ENCODE measurements around the gene PARP16.

DNA sequence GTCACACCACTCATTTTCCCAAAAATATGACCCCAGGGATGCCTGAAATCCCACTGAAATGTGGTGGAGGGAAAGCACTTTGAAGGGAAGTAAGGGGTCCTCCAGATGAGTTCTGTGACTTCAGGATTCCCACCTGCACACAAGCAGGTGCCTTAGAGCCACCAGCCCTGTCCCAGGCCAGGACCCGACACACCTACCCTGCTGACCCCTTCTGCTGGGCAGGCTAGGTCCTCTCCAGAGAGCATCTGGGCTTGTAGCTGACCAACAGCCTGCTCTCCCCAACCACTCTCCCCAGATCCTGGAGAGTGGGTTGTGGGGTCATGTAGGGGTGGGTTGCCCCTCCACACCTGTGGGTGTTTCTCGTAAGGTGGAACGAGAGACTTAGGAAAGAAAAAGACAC, 60.5 kb downstream of the PARP16 start:
- TF ChIP-seq, protein P1, sequence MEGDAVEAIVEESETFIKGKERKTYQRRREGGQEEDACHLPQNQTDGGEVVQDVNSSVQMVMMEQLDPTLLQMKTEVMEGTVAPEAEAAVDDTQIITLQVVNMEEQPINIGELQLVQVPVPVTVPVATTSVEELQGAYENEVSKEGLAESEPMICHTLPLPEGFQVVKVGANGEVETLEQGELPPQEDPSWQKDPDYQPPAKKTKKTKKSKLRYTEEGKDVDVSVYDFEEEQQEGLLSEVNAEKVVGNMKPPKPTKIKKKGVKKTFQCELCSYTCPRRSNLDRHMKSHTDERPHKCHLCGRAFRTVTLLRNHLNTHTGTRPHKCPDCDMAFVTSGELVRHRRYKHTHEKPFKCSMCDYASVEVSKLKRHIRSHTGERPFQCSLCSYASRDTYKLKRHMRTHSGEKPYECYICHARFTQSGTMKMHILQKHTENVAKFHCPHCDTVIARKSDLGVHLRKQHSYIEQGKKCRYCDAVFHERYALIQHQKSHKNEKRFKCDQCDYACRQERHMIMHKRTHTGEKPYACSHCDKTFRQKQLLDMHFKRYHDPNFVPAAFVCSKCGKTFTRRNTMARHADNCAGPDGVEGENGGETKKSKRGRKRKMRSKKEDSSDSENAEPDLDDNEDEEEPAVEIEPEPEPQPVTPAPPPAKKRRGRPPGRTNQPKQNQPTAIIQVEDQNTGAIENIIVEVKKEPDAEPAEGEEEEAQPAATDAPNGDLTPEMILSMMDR (IDR thresholded peaks at IDR 0.05): no peak
- no peak for TF ChIP-seq POLR2A (IDR thresholded peaks at IDR 0.05)
